ENCODE results near the gene SPECC1. TPM values are rescaled to one million over a fixed set of nuclear protein-coding genes. Genes with fewer than 3 reads are reported as not detected.
"Not testable (repeated sequence)": the region's sequence is repeated elsewhere in the genome, so short reads cannot be mapped to it uniquely, and the experiment has no call there.

Gene SPECC1
- total RNA-seq, 2 experiments from 2014 or later = 9.6 to 10.3 TPM

DNA sequence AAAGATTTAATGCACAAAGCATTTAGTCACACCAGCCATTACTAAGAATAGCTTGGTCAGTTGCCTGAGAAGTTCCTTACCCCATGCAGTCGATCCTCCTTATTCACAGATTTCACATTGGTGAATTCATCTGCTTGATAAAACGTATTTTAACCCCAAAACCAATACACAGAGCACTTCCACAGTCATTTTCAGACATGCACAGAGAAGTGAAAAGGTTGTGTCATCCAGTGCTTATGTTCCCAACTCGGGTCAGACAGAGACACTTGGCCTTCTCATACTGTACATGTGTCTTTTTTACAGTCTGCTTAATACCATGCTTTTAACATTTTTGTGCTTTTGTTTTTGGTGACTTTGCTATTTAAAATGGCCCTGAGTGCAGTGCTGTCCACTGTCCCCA, 219.7 kb downstream of the SPECC1 start:
- Mint-ChIP-seq H3K4me3 (no peak overlapping the region), H3K27ac (no peak overlapping the region), H3K27me3 (no peaks in the 10 kb centered on the region), H3K9me3 (no peaks in the 10 kb centered on the region), H3K36me3 (ENCODE audit: low read depth) (no peaks in the 10 kb centered on the region), H3K4me1 (peaks cover 19% of the 10 kb centered on the region)
- CTCF ChIA-PET = interaction anchor here (0.8 to 4.8 kb wide), 4 partner anchors 82 to 107 kb away, joined by 3 to 38 read pairs (median 10); no protein-coding TSS in a partner anchor
- DNase-seq = no peak
- POLR2A ChIA-PET = no interaction called here

GRCh38 chr17:20230924-20231323, 221.8 kb downstream of the SPECC1 start:
- ChIA-PET POLR2A (no interaction called here), CTCF (interaction anchor here (0.6 kb wide), 1 partner anchor 39 kb away, joined by 4 read pairs; no protein-coding TSS in a partner anchor)
- Mint-ChIP-seq H3K9me3 (no peaks in the 10 kb centered on the region), H3K27me3 (no peaks in the 10 kb centered on the region), H3K4me1 (peaks cover 39% of the 10 kb centered on the region), H3K4me3 (no peak overlapping the region), H3K36me3 (ENCODE audit: low read depth) (peaks cover 4% of the 10 kb centered on the region), H3K27ac (no peak overlapping the region)
- no peak for DNase-seq

DNA sequence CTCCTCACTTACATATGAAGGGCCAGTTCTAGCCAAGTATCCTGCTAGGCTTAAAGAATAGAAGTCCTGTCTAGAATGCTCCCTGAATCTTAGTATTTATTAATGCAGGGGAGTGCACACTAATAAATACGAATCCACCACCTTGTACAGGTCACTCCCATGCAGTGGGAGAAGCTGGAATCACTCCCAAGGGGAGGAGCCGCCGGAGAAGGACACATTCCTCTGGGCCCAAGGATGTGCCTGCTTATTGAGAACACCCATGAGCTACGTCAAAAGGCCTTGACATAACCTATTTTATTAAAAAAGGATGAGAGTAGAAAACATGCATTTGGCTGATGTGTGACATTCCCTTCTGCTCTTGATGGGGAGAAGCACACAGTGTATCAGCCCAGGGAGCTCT, 223.5 kb downstream of the SPECC1 start:
- Mint-ChIP-seq H3K4me3 (no peak overlapping the region), H3K27me3 (no peaks in the 10 kb centered on the region), H3K9me3 (no peaks in the 10 kb centered on the region), H3K4me1 (peaks cover 36% of the 10 kb centered on the region), H3K27ac (no peak overlapping the region), H3K36me3 (ENCODE audit: low read depth) (peaks cover 8% of the 10 kb centered on the region)
- ChIA-PET CTCF (interaction anchor here (0.9 to 1.2 kb wide), 2 partner anchors 88 to 116 kb away, joined by 3 to 4 read pairs; no protein-coding TSS in a partner anchor), POLR2A (interaction anchor here (1.1 kb wide), 1 partner anchor 22 kb away, joined by 3 read pairs; no protein-coding TSS in a partner anchor)
- DNase-seq = no peak

DNA sequence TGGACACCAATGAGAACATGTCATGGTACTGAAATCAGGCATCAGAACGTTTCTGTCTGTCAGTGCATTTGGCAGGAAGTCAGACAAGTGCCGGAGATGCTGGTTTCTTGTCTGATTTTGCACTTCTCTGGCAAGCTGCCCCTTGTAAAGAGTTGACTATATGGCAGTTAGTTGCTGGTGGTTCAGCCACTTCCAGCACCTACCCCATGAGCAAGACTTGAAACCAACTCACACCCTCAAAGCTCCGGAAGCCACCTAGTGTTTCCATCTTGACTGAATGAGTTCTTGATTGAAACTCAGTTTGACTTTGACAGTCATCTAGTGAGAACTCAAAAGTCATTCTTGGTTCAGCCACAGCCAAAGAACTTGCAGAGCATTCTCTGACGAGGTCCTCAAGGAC, 225.1 kb downstream of the SPECC1 start:
- Mint-ChIP-seq H3K27ac (peak overlapping the region; percentile 90), H3K4me1 (peaks cover 30% of the 10 kb centered on the region), H3K36me3 (ENCODE audit: low read depth) (peaks cover 8% of the 10 kb centered on the region), H3K4me3 (peak overlapping the region; percentile 36), H3K9me3 (no peaks in the 10 kb centered on the region), H3K27me3 (no peaks in the 10 kb centered on the region)
- peak; percentile 75 for DNase-seq
- CTCF ChIA-PET = interaction anchor here (1.6 kb wide), 1 partner anchor 87 kb away, joined by 4 read pairs; no protein-coding TSS in a partner anchor
- POLR2A ChIA-PET = interaction anchor here (1.9 kb wide), 1 partner anchor 256 kb away, joined by 7 read pairs; the partner anchor contains the start of gene AKAP10

DNA sequence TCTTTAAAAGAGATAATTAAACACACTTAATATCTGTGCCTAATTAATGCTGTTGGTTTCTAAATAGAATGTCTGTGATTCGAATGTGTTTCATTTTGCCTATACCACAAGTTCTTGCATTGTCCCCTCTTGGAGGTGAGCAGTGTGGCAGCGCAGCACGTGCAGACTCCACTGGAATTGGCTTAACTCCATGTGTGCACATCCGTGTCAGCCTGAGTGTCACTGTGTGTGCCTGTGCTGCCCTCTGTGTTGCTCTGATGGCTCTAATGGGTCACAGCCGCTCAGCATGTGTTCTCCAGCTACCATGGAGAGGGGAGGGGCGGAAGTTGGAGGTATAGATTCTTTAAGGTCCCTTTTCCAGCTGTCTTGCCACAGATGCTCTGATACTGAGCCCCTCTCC, 226.6 kb downstream of the SPECC1 start:
- Mint-ChIP-seq H3K27me3 (no peaks in the 10 kb centered on the region), H3K4me3 (no peak overlapping the region), H3K36me3 (ENCODE audit: low read depth) (peaks cover 8% of the 10 kb centered on the region), H3K4me1 (peaks cover 30% of the 10 kb centered on the region), H3K9me3 (no peaks in the 10 kb centered on the region), H3K27ac (no peak overlapping the region)
- DNase-seq = no peak
- ChIA-PET POLR2A (no interaction called here), CTCF (interaction anchor here (0.7 to 1.7 kb wide), 4 partner anchors 8 to 85 kb away, joined by 3 to 10 read pairs (median 4); no protein-coding TSS in a partner anchor)

DNA sequence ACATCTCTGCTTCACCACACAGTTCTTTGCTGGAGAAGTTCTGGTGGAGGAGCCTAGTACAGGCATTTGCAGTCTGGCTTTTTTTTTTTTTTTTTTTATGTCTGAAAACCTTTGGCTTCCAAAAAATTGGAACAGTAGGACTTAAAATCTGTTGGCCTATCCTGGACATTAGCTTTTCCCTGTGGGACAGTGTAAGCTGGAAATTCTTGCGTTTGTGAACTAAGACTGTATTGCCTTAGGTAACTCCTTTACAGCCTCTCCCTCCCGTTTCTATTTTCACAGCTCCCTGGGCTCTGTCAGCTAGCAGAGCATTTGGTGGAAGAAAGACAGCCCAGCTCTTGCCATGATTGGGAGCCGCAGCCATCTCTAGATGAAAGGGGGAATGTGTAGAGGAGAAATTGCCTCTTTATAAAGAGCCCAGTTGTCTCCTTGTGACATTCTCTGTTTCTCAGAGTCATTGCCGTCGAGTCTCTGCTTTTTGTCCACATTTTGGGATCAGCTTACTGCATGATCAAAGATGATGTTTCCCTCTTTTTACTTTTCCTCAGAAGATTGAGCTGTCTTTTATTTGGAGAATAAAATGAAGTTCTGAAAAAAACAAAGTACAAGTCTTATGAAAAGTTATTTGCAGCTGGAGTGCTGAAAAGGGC, 227.5 kb downstream of the SPECC1 start:
- no peaks in the 10 kb centered on the region for H3K9me3 Mint-ChIP-seq
- H3K27me3 Mint-ChIP-seq = no peaks in the 10 kb centered on the region
- H3K4me1 Mint-ChIP-seq = peaks cover 30% of the 10 kb centered on the region
- POLR2A ChIA-PET = no interaction called here
- H3K4me3 Mint-ChIP-seq = no peak overlapping the region
- no peak overlapping the region for H3K27ac Mint-ChIP-seq
- peaks cover 8% of the 10 kb centered on the region for H3K36me3 Mint-ChIP-seq (ENCODE audit: low read depth)
- DNase-seq = no peak
- CTCF ChIA-PET = interaction anchor here (0.7 to 1.7 kb wide), 5 partner anchors 9 to 84 kb away, joined by 3 to 10 read pairs (median 3); no protein-coding TSS in a partner anchor

DNA sequence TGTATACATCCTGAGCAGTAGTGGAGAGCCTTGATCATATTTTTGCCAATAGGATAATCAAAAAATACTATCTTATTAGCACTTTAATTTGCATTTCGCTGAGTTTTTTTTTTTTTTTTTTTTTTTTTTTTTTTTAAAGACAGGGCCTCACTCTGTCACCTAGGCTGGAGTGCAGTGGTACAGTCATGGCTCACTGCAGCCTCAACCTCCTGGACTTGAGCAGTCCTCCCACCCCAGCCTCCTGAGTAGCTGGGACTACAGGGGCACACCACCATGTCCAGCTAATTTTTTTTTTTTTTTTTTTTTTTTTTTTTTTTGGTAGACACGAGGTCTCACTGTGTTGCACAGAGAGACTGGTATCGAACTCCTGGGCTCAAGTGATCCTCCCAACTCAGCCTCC, 230.6 kb downstream of the SPECC1 start:
- H3K27me3 Mint-ChIP-seq; H3K36me3 Mint-ChIP-seq (ENCODE audit: low read depth); H3K9me3 Mint-ChIP-seq; DNase-seq; H3K27ac Mint-ChIP-seq; CTCF ChIA-PET; H3K4me3 Mint-ChIP-seq; POLR2A ChIA-PET: not testable (repeated sequence)
- peaks cover 14% of the 10 kb centered on the region for H3K4me1 Mint-ChIP-seq

DNA sequence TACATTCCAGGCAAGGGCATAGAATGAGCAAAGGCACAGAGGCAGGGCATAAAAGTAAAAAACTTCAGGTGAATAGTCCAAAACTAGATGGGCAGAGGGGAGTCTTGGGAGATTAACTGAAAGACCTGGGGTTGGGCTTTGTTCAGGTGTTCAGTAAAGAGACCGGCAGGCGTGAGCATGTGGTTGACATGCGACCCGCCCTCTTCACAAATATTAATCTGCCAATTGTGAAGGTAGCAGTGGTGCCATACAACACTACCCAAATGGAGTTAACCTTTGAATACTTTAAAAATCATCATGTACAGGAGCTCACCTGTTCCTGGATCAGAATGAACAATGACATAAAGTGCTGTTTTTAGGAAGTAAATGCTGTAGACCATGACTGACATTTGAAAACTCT, 232.7 kb downstream of the SPECC1 start:
- no peak overlapping the region for H3K27ac Mint-ChIP-seq
- CTCF ChIA-PET = no interaction called here

DNA sequence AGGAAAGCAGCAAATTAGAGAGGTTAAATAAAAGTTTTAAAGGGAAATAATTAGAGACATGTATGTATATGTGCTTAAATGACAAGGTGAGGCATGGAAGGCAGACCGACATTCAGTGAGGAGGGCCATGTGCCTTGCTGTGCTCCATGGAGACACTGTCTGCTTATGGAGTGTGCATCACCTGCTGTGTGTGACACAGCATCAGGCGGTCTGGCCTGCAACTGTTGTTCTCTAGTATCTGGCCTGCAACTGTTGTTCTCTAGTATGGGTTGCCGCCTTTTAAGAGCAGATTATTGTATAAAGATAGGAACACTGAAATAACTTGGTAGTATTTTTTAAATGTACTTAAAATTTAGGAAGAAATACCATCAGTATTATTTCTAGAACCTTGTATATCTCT, 233.1 kb downstream of the SPECC1 start:
- CTCF ChIA-PET = no interaction called here
- H3K9me3 Mint-ChIP-seq = no peaks in the 10 kb centered on the region
- H3K27ac Mint-ChIP-seq = no peak overlapping the region
- no peaks in the 10 kb centered on the region for H3K27me3 Mint-ChIP-seq
- DNase-seq = no peak
- H3K4me3 Mint-ChIP-seq = no peak overlapping the region
- peaks cover 5% of the 10 kb centered on the region for H3K36me3 Mint-ChIP-seq (ENCODE audit: low read depth)
- H3K4me1 Mint-ChIP-seq = peaks cover 9% of the 10 kb centered on the region
- POLR2A ChIA-PET = no interaction called here

More for the DNA sequence above, 232.7 kb downstream of the SPECC1 start:
- Mint-ChIP-seq H3K9me3 (no peaks in the 10 kb centered on the region), H3K4me3 (no peak overlapping the region), H3K27me3 (no peaks in the 10 kb centered on the region), H3K4me1 (peaks cover 7% of the 10 kb centered on the region), H3K36me3 (ENCODE audit: low read depth) (peaks cover 3% of the 10 kb centered on the region)
- POLR2A ChIA-PET = no interaction called here
- no peak for DNase-seq

DNA sequence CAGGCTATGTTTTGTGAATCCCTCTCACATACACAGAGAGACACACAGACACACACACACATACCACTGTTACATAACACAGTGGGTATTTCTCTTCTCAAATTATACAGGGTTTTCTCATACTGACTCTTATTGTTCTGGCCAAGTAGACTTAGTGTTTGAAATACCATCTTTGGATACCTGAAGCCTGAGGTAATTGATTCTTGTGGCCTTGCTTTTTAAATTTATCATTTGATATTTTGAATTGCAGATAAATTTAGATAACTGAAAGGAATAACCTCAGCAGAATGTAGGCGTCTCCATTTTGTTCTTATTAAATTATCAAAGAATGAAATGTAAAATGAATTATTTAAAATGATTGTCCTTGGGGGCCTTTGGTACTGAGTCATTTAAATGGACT, 234.4 kb downstream of the SPECC1 start:
- H3K4me1 Mint-ChIP-seq = peaks cover 10% of the 10 kb centered on the region
- DNase-seq = no peak
- ChIA-PET CTCF (no interaction called here), POLR2A (no interaction called here)
- no peaks in the 10 kb centered on the region for H3K9me3 Mint-ChIP-seq
- H3K27me3 Mint-ChIP-seq = no peaks in the 10 kb centered on the region
- H3K36me3 Mint-ChIP-seq (ENCODE audit: low read depth) = peaks cover 7% of the 10 kb centered on the region
- no peak overlapping the region for H3K27ac Mint-ChIP-seq
- H3K4me3 Mint-ChIP-seq = no peak overlapping the region

DNA sequence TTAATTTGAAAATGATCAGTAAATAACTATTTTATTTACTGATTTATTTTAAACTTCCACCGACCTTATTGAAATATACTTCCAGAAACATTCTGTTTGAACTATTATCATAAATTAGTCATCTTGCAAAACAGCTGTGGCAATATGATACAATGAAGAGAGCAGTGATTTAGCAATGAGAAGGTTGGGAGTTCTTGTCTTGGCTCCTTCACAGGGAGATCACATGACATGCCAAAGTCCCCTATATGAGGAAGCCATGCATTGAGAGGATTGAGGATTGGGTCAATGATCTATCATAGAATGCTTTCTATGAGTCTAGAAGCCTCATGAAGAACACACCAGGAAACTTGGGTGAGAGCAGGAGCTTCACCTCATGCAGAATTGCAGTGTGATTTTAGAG, 235.5 kb downstream of the SPECC1 start:
- Mint-ChIP-seq H3K4me3 (no peak overlapping the region), H3K27ac (no peak overlapping the region), H3K36me3 (ENCODE audit: low read depth) (peaks cover 9% of the 10 kb centered on the region), H3K4me1 (peaks cover 12% of the 10 kb centered on the region), H3K9me3 (no peaks in the 10 kb centered on the region), H3K27me3 (no peaks in the 10 kb centered on the region)
- no peak for DNase-seq
- ChIA-PET POLR2A (no interaction called here), CTCF (no interaction called here)

- peaks cover 14% of the 10 kb centered on the region for H3K4me1 Mint-ChIP-seq
- POLR2A ChIA-PET = interaction anchor here (1.8 kb wide), 1 partner anchor 36 kb away, joined by 5 read pairs; no protein-coding TSS in a partner anchor
- no peak for DNase-seq
- no peak overlapping the region for H3K4me3 Mint-ChIP-seq
- CTCF ChIA-PET = interaction anchor here (2.0 kb wide), 1 partner anchor 20 kb away, joined by 5 read pairs; no protein-coding TSS in a partner anchor
- no peaks in the 10 kb centered on the region for H3K9me3 Mint-ChIP-seq
- no peak overlapping the region for H3K27ac Mint-ChIP-seq
- peaks cover 11% of the 10 kb centered on the region for H3K36me3 Mint-ChIP-seq (ENCODE audit: low read depth)
- H3K27me3 Mint-ChIP-seq = no peaks in the 10 kb centered on the region
Measured at GRCh38 chr17:20246692-20247091, 237.5 kb downstream of the SPECC1 start.

GRCh38 chr17:20253323-20253722, 244.2 kb downstream of the SPECC1 start:
- CTCF ChIA-PET = interaction anchor here (1.0 kb wide), 1 partner anchor 17 kb away, joined by 3 read pairs; no protein-coding TSS in a partner anchor

GRCh38 chr17:20254541-20254940, 245.4 kb downstream of the SPECC1 start:
- Mint-ChIP-seq H3K4me1 (peaks cover 13% of the 10 kb centered on the region), H3K9me3 (peaks cover 11% of the 10 kb centered on the region), H3K4me3 (no peak overlapping the region), H3K36me3 (ENCODE audit: low read depth) (peaks cover 19% of the 10 kb centered on the region), H3K27ac (no peak overlapping the region), H3K27me3 (no peaks in the 10 kb centered on the region)
- CTCF ChIA-PET = no interaction called here
- no peak for DNase-seq
- POLR2A ChIA-PET = interaction anchor here (0.7 kb wide), 1 partner anchor 22 kb away, joined by 3 read pairs; no protein-coding TSS in a partner anchor

More at GRCh38 chr17:20253323-20253722, 244.2 kb downstream of the SPECC1 start:
- Mint-ChIP-seq H3K36me3 (ENCODE audit: low read depth) (peaks cover 15% of the 10 kb centered on the region), H3K27ac (no peak overlapping the region), H3K4me3 (no peak overlapping the region), H3K4me1 (peaks cover 10% of the 10 kb centered on the region), H3K27me3 (no peaks in the 10 kb centered on the region), H3K9me3 (peaks cover 7% of the 10 kb centered on the region)
- POLR2A ChIA-PET = no interaction called here
- DNase-seq = no peak

Measured in activated CD4-positive, alpha-beta memory T cell treated with anti-CD3 and anti-CD28 coated beads, Interleukin-2, amount 10 ng/mL, durations not matched to agents 7 days and 5 days (primary cell).